ENCODE measurements around the gene ZBTB17.

- TF ChIP-seq POLR2A (IDR thresholded peaks at IDR 0.05) = no peak
- TF ChIP-seq, protein P1, sequence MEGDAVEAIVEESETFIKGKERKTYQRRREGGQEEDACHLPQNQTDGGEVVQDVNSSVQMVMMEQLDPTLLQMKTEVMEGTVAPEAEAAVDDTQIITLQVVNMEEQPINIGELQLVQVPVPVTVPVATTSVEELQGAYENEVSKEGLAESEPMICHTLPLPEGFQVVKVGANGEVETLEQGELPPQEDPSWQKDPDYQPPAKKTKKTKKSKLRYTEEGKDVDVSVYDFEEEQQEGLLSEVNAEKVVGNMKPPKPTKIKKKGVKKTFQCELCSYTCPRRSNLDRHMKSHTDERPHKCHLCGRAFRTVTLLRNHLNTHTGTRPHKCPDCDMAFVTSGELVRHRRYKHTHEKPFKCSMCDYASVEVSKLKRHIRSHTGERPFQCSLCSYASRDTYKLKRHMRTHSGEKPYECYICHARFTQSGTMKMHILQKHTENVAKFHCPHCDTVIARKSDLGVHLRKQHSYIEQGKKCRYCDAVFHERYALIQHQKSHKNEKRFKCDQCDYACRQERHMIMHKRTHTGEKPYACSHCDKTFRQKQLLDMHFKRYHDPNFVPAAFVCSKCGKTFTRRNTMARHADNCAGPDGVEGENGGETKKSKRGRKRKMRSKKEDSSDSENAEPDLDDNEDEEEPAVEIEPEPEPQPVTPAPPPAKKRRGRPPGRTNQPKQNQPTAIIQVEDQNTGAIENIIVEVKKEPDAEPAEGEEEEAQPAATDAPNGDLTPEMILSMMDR (IDR thresholded peaks at IDR 0.05) = no peak
Observed at GRCh38 chr1:16015491-16015890, 39.6 kb upstream of the ZBTB17 start.
